Measurements from ENCODE around the gene FBP2. TPM values are rescaled to one million over a fixed set of nuclear protein-coding genes. Genes with fewer than 3 reads are reported as not detected.

Gene FBP2
- total RNA-seq, 1 experiment from 2014 or later = not detected

- TF ChIP-seq AFF4 (CRISPR knock-in tag; IDR thresholded peaks at IDR 0.05; ENCODE audit: borderline replicate concordance) (no peak), ZNF317 (CRISPR knock-in tag; IDR thresholded peaks at IDR 0.05; ENCODE audit: borderline replicate concordance, low read depth) (peak; percentile 82), USF2 (CRISPR knock-in tag; IDR thresholded peaks at IDR 0.05) (no peak), ZNF671 (CRISPR knock-in tag; IDR thresholded peaks at IDR 0.05) (no peak)
- TF ChIP-seq, protein P1, sequence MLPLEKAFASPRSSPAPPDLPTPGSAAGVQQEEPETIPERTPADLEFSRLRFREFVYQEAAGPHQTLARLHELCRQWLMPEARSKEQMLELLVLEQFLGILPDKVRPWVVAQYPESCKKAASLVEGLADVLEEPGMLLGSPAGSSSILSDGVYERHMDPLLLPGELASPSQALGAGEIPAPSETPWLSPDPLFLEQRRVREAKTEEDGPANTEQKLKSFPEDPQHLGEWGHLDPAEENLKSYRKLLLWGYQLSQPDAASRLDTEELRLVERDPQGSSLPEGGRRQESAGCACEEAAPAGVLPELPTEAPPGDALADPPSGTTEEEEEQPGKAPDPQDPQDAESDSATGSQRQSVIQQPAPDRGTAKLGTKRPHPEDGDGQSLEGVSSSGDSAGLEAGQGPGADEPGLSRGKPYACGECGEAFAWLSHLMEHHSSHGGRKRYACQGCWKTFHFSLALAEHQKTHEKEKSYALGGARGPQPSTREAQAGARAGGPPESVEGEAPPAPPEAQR (CRISPR knock-in tag; IDR thresholded peaks at IDR 0.05) = no peak
- DNase-seq (ENCODE audit: low spot score) (no peak), ATAC-seq (peak; percentile 32; the same call in 1 of the 2 replicates)
- no peak overlapping the region for H3K4me3 Mint-ChIP-seq
- CTCF ChIA-PET = no interaction called here
- no peaks in the 10 kb centered on the region for H3K27me3 Mint-ChIP-seq (ENCODE audit: low read depth)
- H3K4me1 Mint-ChIP-seq = peaks cover 8% of the 10 kb centered on the region
- H3K36me3 Mint-ChIP-seq = no peaks in the 10 kb centered on the region
- POLR2A ChIA-PET = no interaction called here
- H3K9me3 Mint-ChIP-seq = no peaks in the 10 kb centered on the region
- H3K27ac Mint-ChIP-seq = no peak overlapping the region
Measured at GRCh38 chr9:94511134-94511954, 82.3 kb downstream of the FBP2 start.

Other genes starting within 250 kb of the FBP2 start
- gene PCAT7, start 38.7 kb downstream of the FBP2 start, total RNA-seq (2021) = 6.5 to 7.4 TPM (median 7.4 TPM) in 3 replicates
- gene FBP1, start 45.7 kb upstream of the FBP2 start, total RNA-seq (2021) = 5.7 to 6.4 TPM (median 5.8 TPM) in 3 replicates
- 13.1 to 14.4 TPM (median 14.0 TPM) in 3 replicates for gene AOPEP, start 132.9 kb upstream of the FBP2 start, total RNA-seq (2021)

Data from WTC11 (cell line).